Measurements from ENCODE around the gene IFIT5. TPM values are rescaled to one million over a fixed set of nuclear protein-coding genes. Genes with fewer than 3 reads are reported as not detected.

IFIT5 gene
- polyA plus RNA-seq, 2 of the 4 experiments (the other 2 are of a cell fraction) = 7.8 to 11.5 TPM

DNA sequence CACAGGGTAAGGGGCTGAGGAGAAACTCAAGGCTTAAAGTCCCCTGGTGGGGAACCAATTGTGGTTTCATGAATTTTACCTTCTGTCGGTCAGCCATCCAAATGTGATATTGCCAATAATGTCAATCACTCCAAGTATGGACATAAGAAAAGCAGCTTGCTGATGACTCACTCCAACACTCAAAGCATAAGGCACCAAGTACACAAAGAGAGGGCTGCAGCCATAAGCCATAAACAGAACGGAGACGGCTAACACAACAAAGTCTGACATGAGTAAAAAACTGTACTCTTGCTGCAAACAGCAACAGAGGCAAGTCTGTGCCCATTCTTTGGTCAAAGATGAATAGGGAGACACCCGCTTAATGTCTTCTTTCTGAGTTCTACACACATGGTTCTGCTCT lies 24.2 kb downstream of the IFIT5 start:
- Histone ChIP-seq H3K4me2 (no peak overlapping the region), H3K9me3 (no peaks in the 10 kb centered on the region), H3K27ac (no peak overlapping the region), H3K4me1 (no peaks in the 10 kb centered on the region), H3K4me3 (no peak overlapping the region)
- ATAC-seq (no peak), FAIRE-seq (no peak), DNase-seq (ENCODE audit: low read depth in 1 of 2, low spot score in 1 of 2) (no peak)
- WGBS (ENCODE audit: missing lambda C conversion rate) = 66% methylated on average over 4 of the region's 4 CpGs
- POLR2A ChIA-PET = no interaction called here
- no peak for TF ChIP-seq EP300 (IDR thresholded peaks at IDR 0.05)
- TF ChIP-seq NFE2L2 (conservative IDR thresholded peaks at IDR 0.05; ENCODE audit: low read length) = no peak
- TF ChIP-seq FOSL2 (IDR thresholded peaks at IDR 0.05) = no peak
- TF ChIP-seq FOSL2 (CRISPR knock-in tag; IDR thresholded peaks at IDR 0.05) = no peak
- TF ChIP-seq JUN (IDR thresholded peaks at IDR 0.05) = no peak
- TF ChIP-seq, protein P1, sequence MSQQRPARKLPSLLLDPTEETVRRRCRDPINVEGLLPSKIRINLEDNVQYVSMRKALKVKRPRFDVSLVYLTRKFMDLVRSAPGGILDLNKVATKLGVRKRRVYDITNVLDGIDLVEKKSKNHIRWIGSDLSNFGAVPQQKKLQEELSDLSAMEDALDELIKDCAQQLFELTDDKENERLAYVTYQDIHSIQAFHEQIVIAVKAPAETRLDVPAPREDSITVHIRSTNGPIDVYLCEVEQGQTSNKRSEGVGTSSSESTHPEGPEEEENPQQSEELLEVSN (IDR thresholded peaks at IDR 0.05; ENCODE audit: borderline replicate concordance, low read depth) = no peak
- no peak for TF ChIP-seq CBX8 (IDR thresholded peaks at IDR 0.05)
- TF ChIP-seq NR3C1 (IDR thresholded peaks at IDR 0.05) = no peak
- TF ChIP-seq SMC3 (IDR thresholded peaks at IDR 0.05) = no peak
- TF ChIP-seq, protein P2, sequence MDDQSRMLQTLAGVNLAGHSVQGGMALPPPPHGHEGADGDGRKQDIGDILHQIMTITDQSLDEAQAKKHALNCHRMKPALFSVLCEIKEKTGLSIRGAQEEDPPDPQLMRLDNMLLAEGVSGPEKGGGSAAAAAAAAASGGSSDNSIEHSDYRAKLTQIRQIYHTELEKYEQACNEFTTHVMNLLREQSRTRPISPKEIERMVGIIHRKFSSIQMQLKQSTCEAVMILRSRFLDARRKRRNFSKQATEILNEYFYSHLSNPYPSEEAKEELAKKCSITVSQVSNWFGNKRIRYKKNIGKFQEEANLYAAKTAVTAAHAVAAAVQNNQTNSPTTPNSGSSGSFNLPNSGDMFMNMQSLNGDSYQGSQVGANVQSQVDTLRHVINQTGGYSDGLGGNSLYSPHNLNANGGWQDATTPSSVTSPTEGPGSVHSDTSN (IDR thresholded peaks at IDR 0.05) = no peak
- no peak for TF ChIP-seq HOXA7 (CRISPR knock-in tag; IDR thresholded peaks at IDR 0.05)
- no peak for TF ChIP-seq HOXB5 (CRISPR knock-in tag; IDR thresholded peaks at IDR 0.05)
- no peak for TF ChIP-seq ZSCAN20 (CRISPR knock-in tag; IDR thresholded peaks at IDR 0.05)
- TF ChIP-seq BHLHE40 (IDR thresholded peaks at IDR 0.05; ENCODE audit: low read depth, low read length) = no peak
- TF ChIP-seq POLR2AphosphoS2 (conservative IDR thresholded peaks at IDR 0.05; ENCODE audit: low read length) = no peak
- CTCF ChIA-PET = no interaction called here

DNA sequence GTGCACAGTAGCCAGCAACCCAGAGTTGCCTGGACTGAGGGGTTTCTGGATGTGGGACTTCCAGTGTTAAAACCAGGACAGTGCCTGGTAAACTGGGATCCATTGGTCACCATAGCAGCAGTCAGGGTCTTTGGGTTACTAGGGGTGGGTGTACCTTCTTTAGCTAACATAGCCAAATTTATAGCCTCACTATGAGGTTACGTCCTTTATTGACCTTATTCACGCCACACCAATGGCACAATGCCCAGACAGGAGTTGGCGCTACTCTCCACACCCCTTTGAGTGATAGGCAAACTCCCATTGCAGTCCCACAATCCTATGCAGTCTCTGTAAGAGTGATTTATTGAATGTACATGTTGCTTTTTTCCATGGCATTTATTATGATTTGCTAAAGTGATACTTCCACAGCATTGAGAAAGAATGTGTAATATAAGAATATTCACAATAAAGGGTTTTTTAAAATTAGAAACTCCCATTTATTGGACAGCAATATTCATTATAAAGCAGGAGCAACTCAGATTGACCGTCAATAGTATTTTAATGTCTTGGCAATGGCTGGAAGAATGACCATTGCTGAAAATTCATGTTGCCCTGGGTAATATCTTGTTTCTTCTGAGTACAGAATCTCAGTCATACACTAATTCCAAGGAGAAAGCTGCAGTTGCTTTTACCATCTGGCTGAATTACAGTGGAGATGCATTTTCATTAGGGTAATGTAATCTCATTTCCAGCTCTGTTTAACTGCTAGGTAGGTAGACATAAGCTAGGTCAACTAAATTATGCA lies 26.1 kb downstream of the IFIT5 start:
- DNase-seq (ENCODE audit: low read depth in 1 of 2, low spot score in 1 of 2) (no peak), FAIRE-seq (no peak), ATAC-seq (no peak)
- ChIA-PET POLR2A (no interaction called here), CTCF (interaction anchor here (1.0 kb wide), 1 partner anchor 13 kb away, joined by 5 read pairs; no protein-coding TSS in a partner anchor)
- Histone ChIP-seq H3K4me1 (no peaks in the 10 kb centered on the region), H3K27ac (no peak overlapping the region), H3K4me3 (no peak overlapping the region), H3K9me3 (no peaks in the 10 kb centered on the region), H3K4me2 (no peak overlapping the region)
- WGBS (ENCODE audit: missing lambda C conversion rate) = 60% methylated on average over 4 of the region's 4 CpGs
- no peak for TF ChIP-seq FOSL2 (IDR thresholded peaks at IDR 0.05)
- TF ChIP-seq FOSL2 (CRISPR knock-in tag; IDR thresholded peaks at IDR 0.05) = no peak
- TF ChIP-seq MAFK (IDR thresholded peaks at IDR 0.05; ENCODE audit: partially characterized antibody) = no peak
- no peak for TF ChIP-seq CBX2 (IDR thresholded peaks at IDR 0.05; ENCODE audit: borderline replicate concordance, low read depth)
- TF ChIP-seq CBX8 (IDR thresholded peaks at IDR 0.05) = no peak
- no peak for TF ChIP-seq RARB (CRISPR knock-in tag; IDR thresholded peaks at IDR 0.05)
- TF ChIP-seq, protein P3, sequence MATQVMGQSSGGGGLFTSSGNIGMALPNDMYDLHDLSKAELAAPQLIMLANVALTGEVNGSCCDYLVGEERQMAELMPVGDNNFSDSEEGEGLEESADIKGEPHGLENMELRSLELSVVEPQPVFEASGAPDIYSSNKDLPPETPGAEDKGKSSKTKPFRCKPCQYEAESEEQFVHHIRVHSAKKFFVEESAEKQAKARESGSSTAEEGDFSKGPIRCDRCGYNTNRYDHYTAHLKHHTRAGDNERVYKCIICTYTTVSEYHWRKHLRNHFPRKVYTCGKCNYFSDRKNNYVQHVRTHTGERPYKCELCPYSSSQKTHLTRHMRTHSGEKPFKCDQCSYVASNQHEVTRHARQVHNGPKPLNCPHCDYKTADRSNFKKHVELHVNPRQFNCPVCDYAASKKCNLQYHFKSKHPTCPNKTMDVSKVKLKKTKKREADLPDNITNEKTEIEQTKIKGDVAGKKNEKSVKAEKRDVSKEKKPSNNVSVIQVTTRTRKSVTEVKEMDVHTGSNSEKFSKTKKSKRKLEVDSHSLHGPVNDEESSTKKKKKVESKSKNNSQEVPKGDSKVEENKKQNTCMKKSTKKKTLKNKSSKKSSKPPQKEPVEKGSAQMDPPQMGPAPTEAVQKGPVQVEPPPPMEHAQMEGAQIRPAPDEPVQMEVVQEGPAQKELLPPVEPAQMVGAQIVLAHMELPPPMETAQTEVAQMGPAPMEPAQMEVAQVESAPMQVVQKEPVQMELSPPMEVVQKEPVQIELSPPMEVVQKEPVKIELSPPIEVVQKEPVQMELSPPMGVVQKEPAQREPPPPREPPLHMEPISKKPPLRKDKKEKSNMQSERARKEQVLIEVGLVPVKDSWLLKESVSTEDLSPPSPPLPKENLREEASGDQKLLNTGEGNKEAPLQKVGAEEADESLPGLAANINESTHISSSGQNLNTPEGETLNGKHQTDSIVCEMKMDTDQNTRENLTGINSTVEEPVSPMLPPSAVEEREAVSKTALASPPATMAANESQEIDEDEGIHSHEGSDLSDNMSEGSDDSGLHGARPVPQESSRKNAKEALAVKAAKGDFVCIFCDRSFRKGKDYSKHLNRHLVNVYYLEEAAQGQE (IDR thresholded peaks at IDR 0.05) = no peak
- TF ChIP-seq POLR2AphosphoS2 (conservative IDR thresholded peaks at IDR 0.05; ENCODE audit: low read length) = no peak
- no peak for TF ChIP-seq ZFP36 (IDR thresholded peaks at IDR 0.05; ENCODE audit: borderline replicate concordance, partially characterized antibody)
- TF ChIP-seq, protein P4, sequence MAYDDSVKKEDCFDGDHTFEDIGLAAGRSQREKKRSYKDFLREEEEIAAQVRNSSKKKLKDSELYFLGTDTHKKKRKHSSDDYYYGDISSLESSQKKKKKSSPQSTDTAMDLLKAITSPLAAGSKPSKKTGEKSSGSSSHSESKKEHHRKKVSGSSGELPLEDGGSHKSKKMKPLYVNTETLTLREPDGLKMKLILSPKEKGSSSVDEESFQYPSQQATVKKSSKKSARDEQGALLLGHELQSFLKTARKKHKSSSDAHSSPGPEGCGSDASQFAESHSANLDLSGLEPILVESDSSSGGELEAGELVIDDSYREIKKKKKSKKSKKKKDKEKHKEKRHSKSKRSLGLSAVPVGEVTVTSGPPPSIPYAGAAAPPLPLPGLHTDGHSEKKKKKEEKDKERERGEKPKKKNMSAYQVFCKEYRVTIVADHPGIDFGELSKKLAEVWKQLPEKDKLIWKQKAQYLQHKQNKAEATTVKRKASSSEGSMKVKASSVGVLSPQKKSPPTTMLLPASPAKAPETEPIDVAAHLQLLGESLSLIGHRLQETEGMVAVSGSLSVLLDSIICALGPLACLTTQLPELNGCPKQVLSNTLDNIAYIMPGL (CRISPR knock-in tag; IDR thresholded peaks at IDR 0.05; ENCODE audit: borderline replicate concordance) = no peak
- TF ChIP-seq RAD21 (conservative IDR thresholded peaks at IDR 0.05 in 1 of 2, IDR thresholded peaks at IDR 0.05 in 1 of 2) = no peak
- no peak for TF ChIP-seq ESRRA (IDR thresholded peaks at IDR 0.05; ENCODE audit: borderline replicate concordance, low read length)
- TF ChIP-seq HDAC2 (IDR thresholded peaks at IDR 0.05) = no peak
- TF ChIP-seq, protein P5, sequence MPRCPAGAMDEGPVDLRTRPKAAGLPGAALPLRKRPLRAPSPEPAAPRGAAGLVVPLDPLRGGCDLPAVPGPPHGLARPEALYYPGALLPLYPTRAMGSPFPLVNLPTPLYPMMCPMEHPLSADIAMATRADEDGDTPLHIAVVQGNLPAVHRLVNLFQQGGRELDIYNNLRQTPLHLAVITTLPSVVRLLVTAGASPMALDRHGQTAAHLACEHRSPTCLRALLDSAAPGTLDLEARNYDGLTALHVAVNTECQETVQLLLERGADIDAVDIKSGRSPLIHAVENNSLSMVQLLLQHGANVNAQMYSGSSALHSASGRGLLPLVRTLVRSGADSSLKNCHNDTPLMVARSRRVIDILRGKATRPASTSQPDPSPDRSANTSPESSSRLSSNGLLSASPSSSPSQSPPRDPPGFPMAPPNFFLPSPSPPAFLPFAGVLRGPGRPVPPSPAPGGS (IDR thresholded peaks at IDR 0.05) = no peak
- no peak for TF ChIP-seq MAZ (IDR thresholded peaks at IDR 0.05; ENCODE audit: borderline replicate concordance, low read depth, low read length)
- TF ChIP-seq BHLHE40 (IDR thresholded peaks at IDR 0.05; ENCODE audit: low read depth, low read length) = no peak

Measured in A549 (cell line).